ENCODE data around the gene HERC4. TPM values are rescaled to one million over a fixed set of nuclear protein-coding genes. Genes with fewer than 3 reads are reported as not detected.

Gene HERC4
- total RNA-seq, 1 donor from 2014 or later, result 56.9 TPM

DNA sequence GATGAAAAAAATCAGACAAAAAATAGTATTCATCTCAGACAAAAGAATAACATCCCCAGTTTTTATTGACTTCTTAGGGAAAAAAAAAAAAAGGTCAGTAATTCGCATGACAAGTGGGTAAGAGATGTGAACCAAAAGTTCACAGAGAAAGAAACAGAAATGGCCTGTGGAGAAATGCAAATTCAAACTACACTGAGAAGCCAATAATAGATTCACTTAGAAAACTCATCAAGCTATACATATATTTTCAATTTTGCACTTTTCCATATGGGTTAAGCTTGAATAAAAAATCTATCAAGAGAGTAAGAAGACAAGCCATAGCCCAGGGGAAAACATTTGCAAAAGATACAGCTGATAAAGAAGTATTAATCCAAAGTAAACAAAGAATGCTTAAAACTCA is 28.0 kb downstream of the HERC4 start:
- peaks cover 4% of the 10 kb centered on the region for H3K36me3 Mint-ChIP-seq (ENCODE audit: low read depth, unreplicated experiment)

DNA sequence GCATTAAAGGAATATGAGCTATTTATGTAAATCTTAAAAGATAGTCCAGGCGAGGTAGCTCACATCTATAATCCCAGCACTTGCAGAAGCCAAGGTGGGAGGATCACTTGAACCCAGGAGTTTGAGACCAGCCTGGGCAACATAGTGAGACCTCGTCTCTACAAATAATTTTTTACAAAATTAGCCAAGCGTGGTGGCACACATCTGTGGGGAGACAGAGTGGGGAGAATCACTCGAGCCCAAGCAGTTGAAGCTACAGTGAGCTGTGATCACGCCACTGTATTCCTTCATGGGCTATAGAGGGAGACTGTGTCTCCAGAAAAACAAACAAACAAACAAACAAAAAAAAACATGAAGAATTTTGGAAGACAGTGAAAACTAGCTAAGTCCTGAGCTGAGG is 28.4 kb downstream of the HERC4 start:
- no peak overlapping the region for H3K27ac Mint-ChIP-seq (ENCODE audit: unreplicated experiment)
- peaks cover 6% of the 10 kb centered on the region for H3K4me1 Mint-ChIP-seq (ENCODE audit: low read depth, unreplicated experiment)
- no peak overlapping the region for H3K4me3 ChIP-seq (ENCODE audit: insufficient read depth, low read depth, low read length)

More for the DNA sequence above, 28.0 kb downstream of the HERC4 start:
- no peak overlapping the region for H3K27ac ChIP-seq (ENCODE audit: low read depth, low read length)
- Mint-ChIP-seq H3K4me3 (ENCODE audit: unreplicated experiment) (no peak overlapping the region), H3K9me3 (ENCODE audit: unreplicated experiment) (no peaks in the 10 kb centered on the region), H3K27ac (ENCODE audit: unreplicated experiment) (no peak overlapping the region), H3K4me1 (ENCODE audit: low read depth, unreplicated experiment) (peaks cover 6% of the 10 kb centered on the region), H3K27me3 (ENCODE audit: low read depth, unreplicated experiment) (no peaks in the 10 kb centered on the region)
- peaks cover 2% of the 10 kb centered on the region for H3K36me3 ChIP-seq (ENCODE audit: insufficient read depth, low read length)
- no peak for FAIRE-seq
- H3K4me2 ChIP-seq (ENCODE audit: low read length), result no peak overlapping the region
- no peaks in the 10 kb centered on the region for H3K27me3 ChIP-seq (ENCODE audit: insufficient read depth, low read length)
- no peak overlapping the region for H2AFZ ChIP-seq (ENCODE audit: low read depth, low read length)
- DNase-seq (ENCODE audit: low read depth), result no peak
- H3K9me3 ChIP-seq (ENCODE audit: insufficient read depth, low read depth, low read length), result no peaks in the 10 kb centered on the region
- no peak overlapping the region for H3K4me3 ChIP-seq (ENCODE audit: insufficient read depth, low read depth, low read length)
- H4K20me1 ChIP-seq (ENCODE audit: insufficient read depth, low read length), result peaks cover 40% of the 10 kb centered on the region
- no peak overlapping the region for H3K9ac ChIP-seq (ENCODE audit: low read length)
- H3K4me1 ChIP-seq (ENCODE audit: insufficient read depth, low read length), result peaks cover 11% of the 10 kb centered on the region
- H3K79me2 ChIP-seq (ENCODE audit: insufficient read depth, low read length), result peaks cover 80% of the 10 kb centered on the region
- no peak for TF ChIP-seq EZH2 (IDR thresholded peaks at IDR 0.05; ENCODE audit: insufficient read depth, low read length)
- TF ChIP-seq, protein P1, sequence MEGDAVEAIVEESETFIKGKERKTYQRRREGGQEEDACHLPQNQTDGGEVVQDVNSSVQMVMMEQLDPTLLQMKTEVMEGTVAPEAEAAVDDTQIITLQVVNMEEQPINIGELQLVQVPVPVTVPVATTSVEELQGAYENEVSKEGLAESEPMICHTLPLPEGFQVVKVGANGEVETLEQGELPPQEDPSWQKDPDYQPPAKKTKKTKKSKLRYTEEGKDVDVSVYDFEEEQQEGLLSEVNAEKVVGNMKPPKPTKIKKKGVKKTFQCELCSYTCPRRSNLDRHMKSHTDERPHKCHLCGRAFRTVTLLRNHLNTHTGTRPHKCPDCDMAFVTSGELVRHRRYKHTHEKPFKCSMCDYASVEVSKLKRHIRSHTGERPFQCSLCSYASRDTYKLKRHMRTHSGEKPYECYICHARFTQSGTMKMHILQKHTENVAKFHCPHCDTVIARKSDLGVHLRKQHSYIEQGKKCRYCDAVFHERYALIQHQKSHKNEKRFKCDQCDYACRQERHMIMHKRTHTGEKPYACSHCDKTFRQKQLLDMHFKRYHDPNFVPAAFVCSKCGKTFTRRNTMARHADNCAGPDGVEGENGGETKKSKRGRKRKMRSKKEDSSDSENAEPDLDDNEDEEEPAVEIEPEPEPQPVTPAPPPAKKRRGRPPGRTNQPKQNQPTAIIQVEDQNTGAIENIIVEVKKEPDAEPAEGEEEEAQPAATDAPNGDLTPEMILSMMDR (IDR thresholded peaks at IDR 0.05; ENCODE audit: insufficient read depth, low read depth, low read length), result no peak

DNA sequence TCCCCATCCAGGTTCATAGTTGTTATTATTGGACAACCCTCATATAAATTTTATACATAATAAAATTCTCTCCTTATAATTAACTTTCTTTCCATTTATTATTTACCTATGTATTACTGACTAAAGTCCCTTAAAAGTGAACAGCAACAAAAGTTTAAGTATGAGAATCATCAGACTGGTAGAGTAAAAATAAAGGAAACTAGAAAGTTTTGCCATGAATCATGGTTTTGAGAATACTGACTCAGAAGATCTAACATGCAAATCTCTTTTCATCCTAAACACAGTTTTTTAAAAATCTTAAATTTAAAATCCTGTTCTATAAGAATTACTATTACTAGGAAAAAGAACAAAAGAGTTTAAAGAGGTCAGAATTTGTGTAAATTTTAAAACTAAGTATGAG is 32.1 kb downstream of the HERC4 start:
- Histone ChIP-seq H3K9ac (ENCODE audit: low read length) (no peak overlapping the region), H2AFZ (ENCODE audit: low read depth, low read length) (no peak overlapping the region)
- H3K27ac Mint-ChIP-seq (ENCODE audit: unreplicated experiment), result no peak overlapping the region

More for the DNA sequence above, 28.4 kb downstream of the HERC4 start:
- H3K27ac ChIP-seq (ENCODE audit: low read depth, low read length), result no peak overlapping the region
- peaks cover 2% of the 10 kb centered on the region for H3K36me3 ChIP-seq (ENCODE audit: insufficient read depth, low read length)
- FAIRE-seq (no peak), DNase-seq (ENCODE audit: low read depth) (no peak)
- H2AFZ ChIP-seq (ENCODE audit: low read depth, low read length), result no peak overlapping the region
- peaks cover 75% of the 10 kb centered on the region for H3K79me2 ChIP-seq (ENCODE audit: insufficient read depth, low read length)
- H4K20me1 ChIP-seq (ENCODE audit: insufficient read depth, low read length), result peaks cover 40% of the 10 kb centered on the region
- H3K36me3 Mint-ChIP-seq (ENCODE audit: low read depth, unreplicated experiment), result peaks cover 2% of the 10 kb centered on the region
- no peaks in the 10 kb centered on the region for H3K27me3 ChIP-seq (ENCODE audit: insufficient read depth, low read length)
- no peaks in the 10 kb centered on the region for H3K9me3 Mint-ChIP-seq (ENCODE audit: unreplicated experiment)
- no peaks in the 10 kb centered on the region for H3K9me3 ChIP-seq (ENCODE audit: insufficient read depth, low read depth, low read length)
- H3K9ac ChIP-seq (ENCODE audit: low read length), result no peak overlapping the region
- H3K4me1 ChIP-seq (ENCODE audit: insufficient read depth, low read length), result peaks cover 11% of the 10 kb centered on the region
- no peak overlapping the region for H3K4me2 ChIP-seq (ENCODE audit: low read length)
- TF ChIP-seq EZH2 (IDR thresholded peaks at IDR 0.05; ENCODE audit: insufficient read depth, low read length), result no peak
- TF ChIP-seq, protein P1 (IDR thresholded peaks at IDR 0.05; ENCODE audit: insufficient read depth, low read depth, low read length), result no peak
- no peak overlapping the region for H3K4me3 Mint-ChIP-seq (ENCODE audit: unreplicated experiment)
- H3K27me3 Mint-ChIP-seq (ENCODE audit: low read depth, unreplicated experiment), result no peaks in the 10 kb centered on the region

More for the DNA sequence above, 32.1 kb downstream of the HERC4 start:
- Histone ChIP-seq H4K20me1 (ENCODE audit: insufficient read depth, low read length) (peaks cover 31% of the 10 kb centered on the region), H3K27me3 (ENCODE audit: insufficient read depth, low read length) (no peaks in the 10 kb centered on the region), H3K9me3 (ENCODE audit: insufficient read depth, low read depth, low read length) (no peaks in the 10 kb centered on the region), H3K27ac (ENCODE audit: low read depth, low read length) (peak overlapping the region; percentile 47), H3K4me2 (ENCODE audit: low read length) (peak overlapping the region; percentile 22), H3K36me3 (ENCODE audit: insufficient read depth, low read length) (peaks cover 8% of the 10 kb centered on the region), H3K4me3 (ENCODE audit: insufficient read depth, low read depth, low read length) (no peak overlapping the region), H3K4me1 (ENCODE audit: insufficient read depth, low read length) (peaks cover 11% of the 10 kb centered on the region), H3K79me2 (ENCODE audit: insufficient read depth, low read length) (peaks cover 76% of the 10 kb centered on the region)
- FAIRE-seq (no peak), DNase-seq (ENCODE audit: low read depth) (peak; percentile 31)
- no peak overlapping the region for H3K4me3 Mint-ChIP-seq (ENCODE audit: unreplicated experiment)
- TF ChIP-seq EZH2 (IDR thresholded peaks at IDR 0.05; ENCODE audit: insufficient read depth, low read length), result no peak
- TF ChIP-seq, protein P1 (IDR thresholded peaks at IDR 0.05; ENCODE audit: insufficient read depth, low read depth, low read length), result no peak
- peaks cover 6% of the 10 kb centered on the region for H3K4me1 Mint-ChIP-seq (ENCODE audit: low read depth, unreplicated experiment)
- H3K9me3 Mint-ChIP-seq (ENCODE audit: unreplicated experiment), result no peaks in the 10 kb centered on the region
- H3K27me3 Mint-ChIP-seq (ENCODE audit: low read depth, unreplicated experiment), result no peaks in the 10 kb centered on the region
- no peaks in the 10 kb centered on the region for H3K36me3 Mint-ChIP-seq (ENCODE audit: low read depth, unreplicated experiment)

Data from astrocyte (in vitro differentiated cells and primary cell).